ENCODE data around the gene KMT5C. TPM values are rescaled to one million over a fixed set of nuclear protein-coding genes. Genes with fewer than 3 reads are reported as not detected.

KMT5C gene
- total and polyA plus RNA-seq, 2 donors (not counting 1 experiment from before 2014, with no cell fraction given) = 22.2 to 23.6 TPM

GRCh38 chr19:55365964-55366363 is 26.3 kb downstream of the KMT5C start:
- ATAC-seq (ENCODE audit: low read depth) = no peak
- POLR2A ChIA-PET = no interaction called here
- no peak for DNase-seq
- intact Hi-C loops (cut with micrococcal nuclease) = no loop called here
- Mint-ChIP-seq H3K27ac (no peak overlapping the region), H3K9me3 (ENCODE audit: insufficient read depth) (no peaks in the 10 kb centered on the region), H3K27me3 (peaks cover 22% of the 10 kb centered on the region), H3K4me3 (no peak overlapping the region), H3K4me1 (peaks cover 7% of the 10 kb centered on the region)
- H2AFZ ChIP-seq (ENCODE audit: insufficient read depth, low read depth, low read length, poor library complexity, severe bottlenecking) = no peak overlapping the region
- no peak overlapping the region for H3K9ac ChIP-seq (ENCODE audit: low read length)
- H3K79me2 ChIP-seq (ENCODE audit: control insufficient read depth, insufficient read depth, low read length) = no peaks in the 10 kb centered on the region
- WGBS (ENCODE audit: insufficient coverage) = 92% methylated on average over 11 of the region's 19 CpGs
- H3K36me3 ChIP-seq (replicated peaks in 1 of 2; ENCODE audit: control extremely low read depth in 1 of 2, control insufficient read depth in 1 of 2, extremely low read depth in 1 of 2, insufficient read depth in 2 of 2, low read length in 1 of 2) = no peaks in the 10 kb centered on the region
- peaks cover 0 to 13% (median 0%) of the 10 kb centered on the region in 3 donors for H3K9me3 ChIP-seq (ENCODE audit: control extremely low read depth in 1 of 3, control insufficient read depth in 2 of 3, insufficient read depth in 1 of 3, low read length in 2 of 3)
- peaks cover 0 to 39% (median 18%) of the 10 kb centered on the region in 4 experiments for H3K27me3 ChIP-seq (replicated peaks in 1 of 4; ENCODE audit: control extremely low read depth in 1 of 4, control insufficient read depth in 3 of 4, insufficient read depth in 4 of 4, low read length in 3 of 4)
- TF ChIP-seq CTCF (IDR thresholded peaks at IDR 0.05) = no peak
- TF ChIP-seq EZH2 (IDR thresholded peaks at IDR 0.05; ENCODE audit: borderline replicate concordance, insufficient read depth, low read depth, low read length, poor library complexity, severe bottlenecking) = no peak
- H3K27ac ChIP-seq (ENCODE audit: low read length in 2 of 2) = no peak overlapping the region
- H3K4me3 ChIP-seq (ENCODE audit: control extremely low read depth in 1 of 5, extremely low read depth in 1 of 5, insufficient read depth in 1 of 5, low read depth in 2 of 5, low read length in 4 of 5) = no peak overlapping the region
- H4K20me1 ChIP-seq (ENCODE audit: control insufficient read depth, insufficient read depth, low read length, poor library complexity, severe bottlenecking) = no peaks in the 10 kb centered on the region
- H3K4me2 ChIP-seq (replicated peaks; ENCODE audit: low read depth, low read length, poor library complexity, severe bottlenecking) = no peak overlapping the region
- CTCF ChIA-PET = no interaction called here
- H3K4me1 ChIP-seq (ENCODE audit: control insufficient read depth in 2 of 2, insufficient read depth in 2 of 2, low read length in 2 of 2) = peaks cover 15 to 17% of the 10 kb centered on the region in 2 donors

- ChIA-PET CTCF (no interaction called here), POLR2A (no interaction called here)
- intact Hi-C loops (cut with micrococcal nuclease) = no loop called here
- no peaks in the 10 kb centered on the region for H3K9me3 Mint-ChIP-seq (ENCODE audit: insufficient read depth)
- DNase-seq = no peak
- Histone ChIP-seq H3K79me2 (ENCODE audit: control insufficient read depth, insufficient read depth, low read length) (no peaks in the 10 kb centered on the region), H3K4me1 (ENCODE audit: control insufficient read depth in 2 of 2, insufficient read depth in 2 of 2, low read length in 2 of 2) (peaks cover 15 to 17% of the 10 kb centered on the region in 2 donors), H3K36me3 (replicated peaks in 1 of 2; ENCODE audit: control extremely low read depth in 1 of 2, control insufficient read depth in 1 of 2, extremely low read depth in 1 of 2, insufficient read depth in 2 of 2, low read length in 1 of 2) (no peaks in the 10 kb centered on the region), H3K9me3 (ENCODE audit: control extremely low read depth in 1 of 3, control insufficient read depth in 2 of 3, insufficient read depth in 1 of 3, low read length in 2 of 3) (peaks cover 0 to 13% (median 0%) of the 10 kb centered on the region in 3 donors), H3K4me3 (ENCODE audit: control extremely low read depth in 1 of 5, extremely low read depth in 1 of 5, insufficient read depth in 1 of 5, low read depth in 2 of 5, low read length in 4 of 5) (no peak overlapping the region), H3K27me3 (replicated peaks in 1 of 4; ENCODE audit: control extremely low read depth in 1 of 4, control insufficient read depth in 3 of 4, insufficient read depth in 4 of 4, low read length in 3 of 4) (peaks cover 0 to 44% (median 20%) of the 10 kb centered on the region in 4 experiments), H3K27ac (ENCODE audit: low read length in 2 of 2) (no peak overlapping the region), H3K9ac (ENCODE audit: low read length) (no peak overlapping the region), H2AFZ (ENCODE audit: insufficient read depth, low read depth, low read length, poor library complexity, severe bottlenecking) (no peak overlapping the region), H3K4me2 (replicated peaks; ENCODE audit: low read depth, low read length, poor library complexity, severe bottlenecking) (no peak overlapping the region), H4K20me1 (ENCODE audit: control insufficient read depth, insufficient read depth, low read length, poor library complexity, severe bottlenecking) (no peaks in the 10 kb centered on the region)
- 75% methylated on average over 1 of the region's 3 CpGs for WGBS (ENCODE audit: insufficient coverage)
- H3K4me1 Mint-ChIP-seq = peaks cover 9% of the 10 kb centered on the region
- TF ChIP-seq CTCF (IDR thresholded peaks at IDR 0.05) (no peak), EZH2 (IDR thresholded peaks at IDR 0.05; ENCODE audit: borderline replicate concordance, insufficient read depth, low read depth, low read length, poor library complexity, severe bottlenecking) (no peak)
- no peak for ATAC-seq (ENCODE audit: low read depth)
- peaks cover 28% of the 10 kb centered on the region for H3K27me3 Mint-ChIP-seq
- no peak overlapping the region for H3K27ac Mint-ChIP-seq
- no peak overlapping the region for H3K4me3 Mint-ChIP-seq
Measured at GRCh38 chr19:55366790-55367189, 27.1 kb downstream of the KMT5C start.

Measured in B cell (primary cell).